Peyer's patch (tissue), 4 donors: ENCODE results near the gene GAK.

Experiments
- CTCF ChIP-seq, 6 experiments: fragments of 450-650 bp in 4 of 6; fragments of 200-600 bp in 2 of 6; sonication (generic) in 1 of 6; IDR thresholded peaks; one replicate each; pipeline ENCODE4 v1.5.1; 2017 to 2019; ENCODE audit warnings: antibody characterized with exemption in 6 of 6, mild to moderate bottlenecking in 3 of 6, moderate library complexity in 1 of 6
- POLR2A ChIP-seq, 2 donors: fragments of 450-650 bp; IDR thresholded peaks; one replicate each; pipeline ENCODE4 v1.5.1; 2017; ENCODE audit warnings: antibody characterized with exemption in 2 of 2, mild to moderate bottlenecking in 2 of 2, moderate library complexity in 2 of 2

- TF ChIP-seq CTCF (IDR thresholded peaks at IDR 0.05) (no peak), POLR2A (IDR thresholded peaks at IDR 0.05) (no peak)
Measured at GRCh38 chr4:968221-968620, 36.1 kb upstream of the GAK start.
